Skeletal muscle satellite cell (primary cell): Measurements from ENCODE around the gene ZNF219. TPM values are rescaled to one million over a fixed set of nuclear protein-coding genes. Genes with fewer than 3 reads are reported as not detected.
A peak's percentile ranks its signal among the peaks of the same experiment; 100 is the strongest.
"Not testable (repeated sequence)": the region's sequence is repeated elsewhere in the genome, so short reads cannot be mapped to it uniquely, and the experiment has no call there.

Source experiments
- H3K27me3 ChIP-seq: 2 replicates; pipeline ENCODE4 v1.7.0; 2013; ENCODE audit warnings: low read length; ENCODE audit not compliant: control insufficient read depth, insufficient read depth
- H3K36me3 ChIP-seq: 2 replicates; pipeline ENCODE4 v1.7.0; 2013; ENCODE audit warnings: mild to moderate bottlenecking, control low read depth, low read length; ENCODE audit not compliant: insufficient read depth
- H3K4me1 ChIP-seq: 2 replicates; pipeline ENCODE4 v1.7.0; 2013; ENCODE audit warnings: low read length; ENCODE audit not compliant: control insufficient read depth, insufficient read depth
- H3K4me2 ChIP-seq: 2 replicates; pipeline ENCODE4 v1.7.0; 2013; ENCODE audit warnings: mild to moderate bottlenecking, low read length
- H3K4me3 ChIP-seq: 2 replicates; pipeline ENCODE4 v1.7.0; 2013; ENCODE audit warnings: low read length
- H3K9ac ChIP-seq: 2 replicates; pipeline ENCODE4 v1.7.0; 2013; ENCODE audit warnings: mild to moderate bottlenecking, low read depth, low read length, moderate library complexity
- H3K9me3 ChIP-seq: replicated peaks from 2 replicates; pipeline ENCODE4 v1.7.0; 2013; ENCODE audit warnings: mild to moderate bottlenecking, control low read depth, low read length
- small RNA-seq: library from RNA; depleted of rRNA; stranded (forward); fragments of <200 nt; gene quantifications from one replicate; pipeline ENCODE3, GENCODE V24; 2012

Gene ZNF219

DNA sequence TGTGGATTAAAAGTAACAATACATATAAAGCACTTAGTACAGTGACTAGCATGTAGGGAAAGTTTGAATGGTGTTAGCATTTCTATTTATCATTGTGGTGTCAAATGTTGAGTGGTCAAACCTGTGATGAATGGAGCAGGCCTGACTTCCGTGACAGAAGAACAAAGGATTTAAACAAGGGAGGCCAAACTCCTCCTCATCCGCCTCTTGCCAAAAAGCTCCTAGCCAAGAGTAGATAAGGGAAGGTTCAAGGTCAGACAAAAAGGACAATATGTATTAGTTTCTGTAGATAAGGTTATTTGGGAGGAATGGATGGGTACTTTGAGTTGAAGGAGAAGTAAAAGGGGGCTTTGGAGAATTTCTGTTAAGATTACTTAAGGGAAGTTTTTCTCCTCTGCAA lies 49.8 kb downstream of the ZNF219 start:
- peaks cover 6% of the 10 kb centered on the region for H3K4me1 ChIP-seq
- no peak overlapping the region for H3K9ac ChIP-seq
- no peaks in the 10 kb centered on the region for H3K9me3 ChIP-seq
- H3K4me2 ChIP-seq: no peak overlapping the region
- H3K27me3 ChIP-seq: peaks cover 24% of the 10 kb centered on the region
- H3K4me3 ChIP-seq: no peak overlapping the region
- no peaks in the 10 kb centered on the region for H3K36me3 ChIP-seq

- no peak overlapping the region for H3K4me3 ChIP-seq
- no peak overlapping the region for H3K9ac ChIP-seq
- no peaks in the 10 kb centered on the region for H3K36me3 ChIP-seq
- no peaks in the 10 kb centered on the region for H3K9me3 ChIP-seq
- H3K27me3 ChIP-seq: peaks cover 35% of the 10 kb centered on the region
- H3K4me1 ChIP-seq: peaks cover 19% of the 10 kb centered on the region
- no peak overlapping the region for H3K4me2 ChIP-seq
Measured at GRCh38 chr14:21047378-21047781, 51.1 kb downstream of the ZNF219 start.

DNA sequence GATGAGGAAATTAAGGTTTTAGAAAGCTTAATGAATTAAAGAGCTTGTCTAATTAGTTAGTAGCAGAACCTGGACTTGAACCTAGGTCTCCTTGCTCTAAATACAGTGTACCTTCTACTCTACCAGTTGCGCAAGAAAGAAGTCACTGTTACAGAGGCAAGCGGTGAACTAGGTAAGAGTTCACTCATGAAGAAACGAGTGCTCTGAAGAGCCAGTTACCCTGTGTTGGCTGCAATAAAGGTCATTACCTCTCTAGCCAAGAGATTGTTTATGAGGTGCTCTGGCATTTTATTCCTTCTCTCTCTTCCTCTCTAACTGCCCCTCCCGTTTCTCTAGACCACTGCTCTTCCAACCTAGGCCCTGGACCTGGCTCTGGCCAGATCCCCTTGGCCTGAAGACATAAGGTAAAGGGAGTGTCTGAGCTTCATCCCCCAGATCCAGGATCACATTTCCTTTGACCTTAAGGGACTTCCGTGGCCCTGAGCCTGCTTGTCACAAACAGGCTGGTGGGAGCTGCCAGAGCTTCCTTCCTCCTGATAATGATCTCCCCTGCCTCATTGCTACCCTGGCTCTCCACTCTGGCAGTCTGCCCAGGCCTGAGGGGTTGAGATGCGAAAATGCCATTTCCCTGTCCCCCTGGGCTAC lies 54.4 kb downstream of the ZNF219 start:
- no peak overlapping the region for H3K9ac ChIP-seq
- H3K27me3 ChIP-seq: peaks cover 29% of the 10 kb centered on the region
- no peak overlapping the region for H3K4me2 ChIP-seq
- no peaks in the 10 kb centered on the region for H3K36me3 ChIP-seq
- peaks cover 38% of the 10 kb centered on the region for H3K4me1 ChIP-seq
- H3K9me3 ChIP-seq: no peaks in the 10 kb centered on the region
- no peak overlapping the region for H3K4me3 ChIP-seq

DNA sequence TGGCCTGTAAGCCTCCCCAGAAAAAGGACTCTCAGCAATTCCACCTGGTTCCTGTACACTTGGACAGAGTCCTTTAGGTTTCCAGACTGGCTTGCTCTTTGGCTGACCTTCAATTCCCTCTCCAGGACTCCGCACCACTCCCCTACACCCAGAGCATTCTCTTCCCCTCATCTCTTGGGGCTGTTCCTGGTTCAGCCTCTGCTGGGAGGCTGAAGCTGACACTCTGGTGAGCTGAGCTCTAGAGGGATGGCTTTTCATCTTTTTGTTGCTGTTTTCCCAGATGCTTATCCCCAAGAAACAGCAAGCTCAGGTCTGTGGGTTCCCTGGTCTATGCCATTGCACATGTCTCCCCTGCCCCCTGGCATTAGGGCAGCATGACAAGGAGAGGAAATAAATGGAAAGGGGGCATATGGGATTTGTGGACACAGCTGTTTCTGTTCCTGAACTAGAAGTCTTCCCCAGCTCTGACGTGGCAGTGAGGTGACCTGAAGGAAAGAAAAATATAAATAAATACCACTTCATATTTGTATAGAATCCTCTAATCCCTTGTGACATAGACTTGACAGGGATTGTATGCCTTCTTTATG lies 55.0 kb downstream of the ZNF219 start:
- Histone ChIP-seq H3K4me1 (peaks cover 40% of the 10 kb centered on the region), H3K9ac (no peak overlapping the region), H3K4me2 (peak overlapping the region; percentile 21), H3K9me3 (no peaks in the 10 kb centered on the region), H3K36me3 (no peaks in the 10 kb centered on the region), H3K4me3 (no peak overlapping the region), H3K27me3 (peaks cover 32% of the 10 kb centered on the region)

DNA sequence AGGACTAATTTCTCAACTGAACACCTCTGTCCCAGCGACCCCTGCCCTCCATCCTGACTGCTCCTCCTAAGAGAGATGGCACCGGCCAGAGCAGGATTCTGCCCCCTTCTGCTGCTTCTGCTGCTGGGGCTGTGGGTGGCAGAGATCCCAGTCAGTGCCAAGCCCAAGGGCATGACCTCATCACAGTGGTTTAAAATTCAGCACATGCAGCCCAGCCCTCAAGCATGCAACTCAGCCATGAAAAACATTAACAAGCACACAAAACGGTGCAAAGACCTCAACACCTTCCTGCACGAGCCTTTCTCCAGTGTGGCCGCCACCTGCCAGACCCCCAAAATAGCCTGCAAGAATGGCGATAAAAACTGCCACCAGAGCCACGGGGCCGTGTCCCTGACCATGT lies 55.5 kb downstream of the ZNF219 start:
- H3K9me3 ChIP-seq: no peaks in the 10 kb centered on the region
- peaks cover 38% of the 10 kb centered on the region for H3K27me3 ChIP-seq
- no peak overlapping the region for H3K9ac ChIP-seq
- H3K36me3 ChIP-seq: no peaks in the 10 kb centered on the region
- peak overlapping the region; percentile 21 for H3K4me2 ChIP-seq
- H3K4me3 ChIP-seq: no peak overlapping the region
- H3K4me1 ChIP-seq: peaks cover 40% of the 10 kb centered on the region

GRCh38 chr14:21041676-21042433 lies 56.6 kb downstream of the ZNF219 start, which contains the start of gene RNASE7:
RNASE7 (plus strand) TSS chr14:21042362; CDS start chr14:21042993, 631 bp downstream.
- peak within 1 kb of the TSS; percentile 21 for H3K4me2 ChIP-seq
- no peak within 1 kb of the TSS for H3K4me3 ChIP-seq
- no peaks in the 10 kb centered on the region for H3K9me3 ChIP-seq
- no peak within 1 kb of the TSS for H3K9ac ChIP-seq
- H3K36me3 ChIP-seq: no peaks in the 10 kb centered on the region
- peaks cover 40% of the 10 kb centered on the region for H3K4me1 ChIP-seq
- peaks cover 38% of the 10 kb centered on the region for H3K27me3 ChIP-seq

DNA sequence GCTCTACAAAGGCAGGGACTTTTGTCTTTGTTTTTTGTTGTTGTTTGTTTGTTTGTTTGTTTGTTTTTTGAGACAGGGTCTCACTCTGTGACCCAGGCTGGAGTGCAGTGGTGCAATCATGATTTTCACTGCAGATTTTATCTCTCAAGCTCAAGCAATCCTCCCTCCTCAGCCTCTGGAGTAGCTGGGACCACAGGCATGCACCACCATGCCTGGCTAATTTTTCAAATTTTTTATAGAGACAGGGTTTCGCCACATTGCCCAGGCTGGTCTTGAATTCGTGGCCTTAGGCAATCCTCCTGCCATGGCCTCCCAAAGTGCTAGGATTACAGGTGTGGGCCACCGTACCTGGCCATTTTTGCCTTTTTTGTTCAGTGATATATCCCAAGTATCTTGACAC lies 57.5 kb downstream of the ZNF219 start:
- Histone ChIP-seq H3K27me3 (peaks cover 42% of the 10 kb centered on the region), H3K4me1 (peaks cover 40% of the 10 kb centered on the region)
- H3K36me3 ChIP-seq, H3K4me3 ChIP-seq, H3K9ac ChIP-seq, H3K9me3 ChIP-seq, H3K4me2 ChIP-seq: not testable (repeated sequence)

DNA sequence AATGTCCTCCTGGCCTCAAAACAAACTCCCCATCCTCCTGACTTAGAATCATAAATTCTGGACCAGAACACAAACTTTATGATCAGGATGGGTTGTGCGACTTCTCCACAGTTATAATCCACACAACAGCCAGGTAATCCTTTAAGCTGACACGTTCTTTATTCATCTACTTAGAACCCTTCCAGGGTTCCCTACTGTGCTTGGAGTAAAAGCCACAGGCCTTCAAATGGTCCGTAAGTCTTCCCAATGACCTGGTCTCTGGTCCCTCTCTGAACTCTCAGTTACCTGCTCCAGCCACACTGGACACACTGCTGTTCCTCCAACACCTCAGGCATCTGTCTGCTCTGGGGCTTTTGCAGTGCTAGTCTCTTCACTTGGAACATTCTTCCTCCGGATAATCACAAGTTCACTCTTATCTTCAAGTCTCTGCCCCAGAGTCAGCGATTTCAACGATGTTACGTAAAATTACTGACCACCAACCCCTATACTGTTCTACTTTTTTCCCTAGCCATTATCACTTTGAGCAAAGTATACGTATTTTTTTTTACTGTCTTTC lies 58.0 kb downstream of the ZNF219 start:
- Histone ChIP-seq H3K4me2 (no peak overlapping the region), H3K27me3 (peaks cover 43% of the 10 kb centered on the region), H3K36me3 (no peaks in the 10 kb centered on the region), H3K4me1 (peaks cover 40% of the 10 kb centered on the region), H3K4me3 (no peak overlapping the region), H3K9ac (no peak overlapping the region), H3K9me3 (no peaks in the 10 kb centered on the region)

Small RNAs within 50 kb of the gene (small RNA-seq; reads per million reads assigned to genes)
- not detected for gene RNU6-252P
